Body of pancreas (tissue), 4 donors: ENCODE results near the gene OR1J2.

ENCODE experiments used
- POLR2A ChIP-seq, 3 donors: fragments of 450-650 bp; IDR thresholded peaks; one replicate each; pipeline ENCODE4 v1.6.1; 2016; ENCODE audit warnings: antibody characterized with exemption in 3 of 3, mild to moderate bottlenecking in 2 of 3
- TF ChIP-seq, protein P1 (sequence below), 7 experiments: fragments of 450-650 bp in 4 of 7; fragments of 200-600 bp in 3 of 7; sonication (generic) in 3 of 7; IDR thresholded peaks; one replicate each; pipeline ENCODE4 v1.5.1; 2016 to 2019; ENCODE audit warnings: antibody characterized with exemption in 7 of 7

DNA sequence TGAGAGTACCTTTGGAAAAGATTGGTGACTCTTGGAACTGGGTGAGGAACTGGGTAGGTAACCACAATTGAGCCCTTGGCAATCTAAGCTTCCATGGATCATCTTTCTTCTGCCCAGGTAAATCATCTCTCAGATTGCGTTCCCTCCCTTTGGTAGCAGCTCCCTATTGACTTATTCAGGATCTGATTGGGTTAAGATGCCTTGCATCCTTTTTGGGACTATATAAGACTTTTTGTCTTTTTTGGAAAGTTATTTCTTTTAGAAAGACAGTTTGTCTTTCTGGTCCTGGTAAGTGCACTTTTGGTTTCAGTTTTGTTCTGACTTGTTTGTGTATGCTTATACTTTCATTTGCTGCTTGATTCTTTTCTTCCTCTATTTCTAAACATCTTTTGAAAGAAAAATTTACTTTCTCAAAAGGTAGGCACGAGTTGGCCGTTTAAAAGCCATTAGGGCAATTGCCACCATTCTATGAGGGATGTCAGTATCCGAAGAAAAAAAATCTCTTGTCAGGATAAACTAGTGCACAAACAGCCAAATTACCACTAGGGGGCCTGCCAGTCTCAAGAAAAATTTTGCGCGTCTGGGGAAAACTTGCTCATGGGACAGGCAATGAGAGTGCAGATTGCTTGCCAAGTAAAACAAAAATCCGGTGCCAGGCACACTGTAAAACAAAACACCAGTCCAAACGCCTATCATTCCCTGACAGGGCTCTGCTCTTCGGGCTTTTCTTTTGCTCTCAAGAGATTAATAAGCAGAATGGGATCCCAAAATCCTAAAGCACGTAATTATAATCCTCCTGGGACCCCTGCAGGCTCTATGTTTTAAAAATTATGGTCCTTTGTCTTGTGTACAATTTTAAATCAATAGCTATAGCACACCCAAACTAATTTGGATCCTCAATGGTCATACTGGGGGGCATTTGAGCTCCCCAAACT lies 45.7 kb upstream of the OR1J2 start:
- TF ChIP-seq, protein P1, sequence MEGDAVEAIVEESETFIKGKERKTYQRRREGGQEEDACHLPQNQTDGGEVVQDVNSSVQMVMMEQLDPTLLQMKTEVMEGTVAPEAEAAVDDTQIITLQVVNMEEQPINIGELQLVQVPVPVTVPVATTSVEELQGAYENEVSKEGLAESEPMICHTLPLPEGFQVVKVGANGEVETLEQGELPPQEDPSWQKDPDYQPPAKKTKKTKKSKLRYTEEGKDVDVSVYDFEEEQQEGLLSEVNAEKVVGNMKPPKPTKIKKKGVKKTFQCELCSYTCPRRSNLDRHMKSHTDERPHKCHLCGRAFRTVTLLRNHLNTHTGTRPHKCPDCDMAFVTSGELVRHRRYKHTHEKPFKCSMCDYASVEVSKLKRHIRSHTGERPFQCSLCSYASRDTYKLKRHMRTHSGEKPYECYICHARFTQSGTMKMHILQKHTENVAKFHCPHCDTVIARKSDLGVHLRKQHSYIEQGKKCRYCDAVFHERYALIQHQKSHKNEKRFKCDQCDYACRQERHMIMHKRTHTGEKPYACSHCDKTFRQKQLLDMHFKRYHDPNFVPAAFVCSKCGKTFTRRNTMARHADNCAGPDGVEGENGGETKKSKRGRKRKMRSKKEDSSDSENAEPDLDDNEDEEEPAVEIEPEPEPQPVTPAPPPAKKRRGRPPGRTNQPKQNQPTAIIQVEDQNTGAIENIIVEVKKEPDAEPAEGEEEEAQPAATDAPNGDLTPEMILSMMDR (IDR thresholded peaks at IDR 0.05) = peak; percentile 60 to 94 (median 87)
- no peak for TF ChIP-seq POLR2A (IDR thresholded peaks at IDR 0.05)
